Uterus (tissue), 2 donors: ENCODE measurements around the gene LGALS1.

Source experiments
- POLR2A ChIP-seq, 2 donors: fragments of 450-650 bp; IDR thresholded peaks; one replicate each; pipeline ENCODE4 v1.6.1; 2016; ENCODE audit warnings: antibody characterized with exemption in 2 of 2, mild to moderate bottlenecking in 1 of 2, moderate library complexity in 1 of 2
- TF ChIP-seq, protein P1 (sequence below), 4 experiments: fragments of 200-600 bp in 2 of 4; fragments of 450-650 bp in 2 of 4; sonication (generic) in 2 of 4; IDR thresholded peaks; one replicate each; pipeline ENCODE4 v1.5.1; 2016 to 2019; ENCODE audit warnings: antibody characterized with exemption in 4 of 4, mild to moderate bottlenecking in 2 of 4, moderate library complexity in 1 of 4

- TF ChIP-seq, protein P1, sequence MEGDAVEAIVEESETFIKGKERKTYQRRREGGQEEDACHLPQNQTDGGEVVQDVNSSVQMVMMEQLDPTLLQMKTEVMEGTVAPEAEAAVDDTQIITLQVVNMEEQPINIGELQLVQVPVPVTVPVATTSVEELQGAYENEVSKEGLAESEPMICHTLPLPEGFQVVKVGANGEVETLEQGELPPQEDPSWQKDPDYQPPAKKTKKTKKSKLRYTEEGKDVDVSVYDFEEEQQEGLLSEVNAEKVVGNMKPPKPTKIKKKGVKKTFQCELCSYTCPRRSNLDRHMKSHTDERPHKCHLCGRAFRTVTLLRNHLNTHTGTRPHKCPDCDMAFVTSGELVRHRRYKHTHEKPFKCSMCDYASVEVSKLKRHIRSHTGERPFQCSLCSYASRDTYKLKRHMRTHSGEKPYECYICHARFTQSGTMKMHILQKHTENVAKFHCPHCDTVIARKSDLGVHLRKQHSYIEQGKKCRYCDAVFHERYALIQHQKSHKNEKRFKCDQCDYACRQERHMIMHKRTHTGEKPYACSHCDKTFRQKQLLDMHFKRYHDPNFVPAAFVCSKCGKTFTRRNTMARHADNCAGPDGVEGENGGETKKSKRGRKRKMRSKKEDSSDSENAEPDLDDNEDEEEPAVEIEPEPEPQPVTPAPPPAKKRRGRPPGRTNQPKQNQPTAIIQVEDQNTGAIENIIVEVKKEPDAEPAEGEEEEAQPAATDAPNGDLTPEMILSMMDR (IDR thresholded peaks at IDR 0.05): no peak
- no peak for TF ChIP-seq POLR2A (IDR thresholded peaks at IDR 0.05)
Observed at GRCh38 chr22:37710675-37711074, 35.2 kb downstream of the LGALS1 start.
